HEK293T (cell line): ENCODE results near the gene OSBPL3.

Source experiments
- BHLHE40 ChIP-seq: fragments of 450-650 bp; IDR thresholded peaks from 2 replicates; pipeline ENCODE4 v1.6.1; 2016; ENCODE audit warnings: mild to moderate bottlenecking, moderate library complexity, borderline replicate concordance
- ELF4 ChIP-seq: fragments of 450-650 bp; IDR thresholded peaks from 2 replicates; pipeline ENCODE4 v1.6.1; 2017; ENCODE audit warnings: antibody characterized with exemption
- FOXA1 ChIP-seq: fragments of 450-650 bp; IDR thresholded peaks from 2 replicates; pipeline ENCODE4 v1.6.1; 2016; ENCODE audit warnings: mild to moderate bottlenecking
- FOXK2 ChIP-seq: fragments of 450-650 bp; IDR thresholded peaks from 2 replicates; pipeline ENCODE4 v1.6.1; 2016; ENCODE audit warnings: mild to moderate bottlenecking
- FOXM1 ChIP-seq: fragments of 450-650 bp; IDR thresholded peaks from 2 replicates; pipeline ENCODE4 v1.6.1; 2017; ENCODE audit warnings: mild to moderate bottlenecking, borderline replicate concordance
- HDGF ChIP-seq: fragments of 450-650 bp; IDR thresholded peaks from 2 replicates; pipeline ENCODE4 v1.6.1; 2017; ENCODE audit warnings: antibody characterized with exemption, borderline replicate concordance
- LEF1 ChIP-seq: fragments of 450-650 bp; IDR thresholded peaks from 2 replicates; pipeline ENCODE4 v1.6.1; 2017; ENCODE audit warnings: mild to moderate bottlenecking, borderline replicate concordance
- NFRKB ChIP-seq: fragments of 450-650 bp; IDR thresholded peaks from 2 replicates; pipeline ENCODE4 v1.6.1; 2016; ENCODE audit warnings: mild to moderate bottlenecking, moderate library complexity
- PKNOX1 ChIP-seq: fragments of 450-650 bp; IDR thresholded peaks from 2 replicates; pipeline ENCODE4 v1.6.1; 2016
- SP1 ChIP-seq: fragments of 450-650 bp; IDR thresholded peaks from 2 replicates; pipeline ENCODE4 v1.6.1; 2017
- SUZ12 ChIP-seq: fragments of 450-650 bp; IDR thresholded peaks from 2 replicates; pipeline ENCODE4 v1.6.1; 2016; ENCODE audit warnings: mild to moderate bottlenecking
- TARDBP ChIP-seq: fragments of 450-650 bp; IDR thresholded peaks from 2 replicates; pipeline ENCODE4 v1.6.1; 2016
- ZNF384 ChIP-seq: fragments of 450-650 bp; IDR thresholded peaks from 2 replicates; pipeline ENCODE4 v1.6.1; 2016

GRCh38 chr7:25028370-25029021 lies 48.5 kb upstream of the OSBPL3 start:
- TF ChIP-seq FOXK2 (no peak), TARDBP (no peak), HDGF (no peak), SP1 (no peak), ZNF384 (no peak), ELF4 (no peak), FOXA1 (no peak), PKNOX1 (no peak), BHLHE40 (no peak), LEF1 (no peak), FOXM1 (no peak), SUZ12 (no peak), NFRKB (no peak)
